HL-60 (cell line): ENCODE data around the gene ELMO1.

Experiments
- DNase-seq, 2 experiments: peaks; one replicate each; pipeline ENCODE4 v3.0.0-alpha.2; 2010 to 2020; ENCODE audit warnings: low read depth in 1 of 2, low spot score in 1 of 2
- H3K27ac ChIP-seq: fragments of 250-450 bp; sonication (Bioruptor Pico); replicated peaks from 2 replicates; pipeline ENCODE4 v1.5.1; 2020; ENCODE audit warnings: mild to moderate bottlenecking, moderate library complexity
- H3K27me3 ChIP-seq: fragments of 250-450 bp; sonication (Bioruptor Pico); 2 replicates; pipeline ENCODE4 v1.5.1; 2021; ENCODE audit warnings: mild to moderate bottlenecking, moderate library complexity; ENCODE audit not compliant: insufficient read depth, poor library complexity, severe bottlenecking
- H3K4me3 ChIP-seq: replicated peaks from 2 replicates; pipeline ENCODE4 v1.5.1; 2011; ENCODE audit warnings: mild to moderate bottlenecking, control low read depth, low read length; ENCODE audit not compliant: insufficient read depth
- CTCF ChIP-seq: IDR thresholded peaks from one replicate; pipeline ENCODE4 v1.5.1; 2011; ENCODE audit warnings: low read length, control low read depth, inconsistent platforms; ENCODE audit not compliant: insufficient read depth
- GABPA ChIP-seq: IDR thresholded peaks from 2 replicates; pipeline ENCODE4 v1.6.1; 2012; ENCODE audit warnings: low read depth
- POLR2AphosphoS5 ChIP-seq: IDR thresholded peaks from 2 replicates; pipeline ENCODE4 v1.6.1; 2012; ENCODE audit warnings: low read depth
- REST ChIP-seq: IDR thresholded peaks from 2 replicates; pipeline ENCODE4 v1.6.1; 2012; ENCODE audit warnings: low read depth; ENCODE audit not compliant: insufficient replicate concordance
- SPI1 ChIP-seq: IDR thresholded peaks from 2 replicates; pipeline ENCODE4 v1.6.1; 2012; ENCODE audit warnings: low read depth, mild to moderate bottlenecking, borderline replicate concordance

ELMO1 gene

GRCh38 chr7:37149051-37149772, 299.5 kb downstream of the ELMO1 start:
- no peak for TF ChIP-seq POLR2AphosphoS5
- no peak for TF ChIP-seq CTCF
- TF ChIP-seq REST, result no peak
- TF ChIP-seq GABPA, result no peak
- no peak for TF ChIP-seq SPI1
- DNase-seq, result no peak

GRCh38 chr7:37145682-37146081, 303.0 kb downstream of the ELMO1 start:
- no peak overlapping the region for H3K4me3 ChIP-seq
- no peak for DNase-seq
- no peak for TF ChIP-seq GABPA
- no peak for TF ChIP-seq SPI1
- no peak for TF ChIP-seq POLR2AphosphoS5
- no peak for TF ChIP-seq CTCF
- TF ChIP-seq REST, result no peak
- no peaks in the 10 kb centered on the region for H3K27me3 ChIP-seq
- H3K27ac ChIP-seq, result no peak overlapping the region

More at GRCh38 chr7:37149051-37149772, 299.5 kb downstream of the ELMO1 start:
- Histone ChIP-seq H3K4me3 (no peak overlapping the region), H3K27me3 (no peaks in the 10 kb centered on the region), H3K27ac (no peak overlapping the region)

- Histone ChIP-seq H3K27ac (no peak overlapping the region), H3K4me3 (no peak overlapping the region), H3K27me3 (no peaks in the 10 kb centered on the region)
- no peak for DNase-seq
- TF ChIP-seq GABPA, result no peak
- no peak for TF ChIP-seq SPI1
- TF ChIP-seq POLR2AphosphoS5, result no peak
- TF ChIP-seq REST, result no peak
- no peak for TF ChIP-seq CTCF
Measured at GRCh38 chr7:37144423-37144822, 304.2 kb downstream of the ELMO1 start.
